ENCODE measurements around the gene CERS6.

DNA sequence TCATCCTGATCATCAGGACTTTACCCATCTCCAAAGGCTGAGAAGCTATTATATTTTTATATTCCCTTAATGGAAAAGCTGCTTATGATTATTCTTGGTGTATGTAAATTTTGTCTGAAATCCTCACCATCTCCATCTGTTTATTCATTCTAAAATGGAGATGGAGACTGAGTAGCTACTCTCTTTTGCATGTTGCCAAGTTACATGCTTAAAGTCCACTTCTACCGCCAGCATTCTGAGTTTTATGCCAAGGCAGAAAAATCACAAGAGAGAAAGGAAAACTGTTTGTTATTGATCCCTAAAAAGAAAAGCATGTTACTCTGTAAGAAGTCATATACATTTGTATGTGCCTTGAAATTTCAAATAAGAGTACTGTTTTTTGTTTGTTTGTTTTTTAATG, 252.0 kb downstream of the CERS6 start:
- no peak for TF ChIP-seq GABPA (IDR thresholded peaks at IDR 0.05; ENCODE audit: borderline replicate concordance, insufficient read depth, low read length)
- no peak for TF ChIP-seq POLR2AphosphoS5 (IDR thresholded peaks at IDR 0.05; ENCODE audit: low read depth, low read length)
- TF ChIP-seq ATF2 (IDR thresholded peaks at IDR 0.05; ENCODE audit: low read length) = no peak
- TF ChIP-seq CTCF (IDR thresholded peaks at IDR 0.05; ENCODE audit: control extremely low read depth in 1 of 3, insufficient read depth in 1 of 3, low read depth in 1 of 3, low read length in 3 of 3) = no peak
- TF ChIP-seq ZNF274 (IDR thresholded peaks at IDR 0.05; ENCODE audit: borderline replicate concordance, extremely low read depth, low read length) = no peak
- no peak for TF ChIP-seq CEBPB (IDR thresholded peaks at IDR 0.05; ENCODE audit: low read depth, low read length)
- no peak for TF ChIP-seq JUN (IDR thresholded peaks at IDR 0.05; ENCODE audit: low read depth, low read length)
